C4-2B (cell line): ENCODE measurements around the gene SPIC.

Experiments used
- ZFX ChIP-seq: fragments of 450-650 bp; IDR thresholded peaks from 2 replicates; pipeline ENCODE4 v1.6.1; 2017
- TF ChIP-seq, protein P1 (sequence below): fragments of 450-650 bp; conservative IDR thresholded peaks from 2 replicates; pipeline ENCODE4 v1.5.1; 2017; ENCODE audit warnings: mild to moderate bottlenecking

DNA sequence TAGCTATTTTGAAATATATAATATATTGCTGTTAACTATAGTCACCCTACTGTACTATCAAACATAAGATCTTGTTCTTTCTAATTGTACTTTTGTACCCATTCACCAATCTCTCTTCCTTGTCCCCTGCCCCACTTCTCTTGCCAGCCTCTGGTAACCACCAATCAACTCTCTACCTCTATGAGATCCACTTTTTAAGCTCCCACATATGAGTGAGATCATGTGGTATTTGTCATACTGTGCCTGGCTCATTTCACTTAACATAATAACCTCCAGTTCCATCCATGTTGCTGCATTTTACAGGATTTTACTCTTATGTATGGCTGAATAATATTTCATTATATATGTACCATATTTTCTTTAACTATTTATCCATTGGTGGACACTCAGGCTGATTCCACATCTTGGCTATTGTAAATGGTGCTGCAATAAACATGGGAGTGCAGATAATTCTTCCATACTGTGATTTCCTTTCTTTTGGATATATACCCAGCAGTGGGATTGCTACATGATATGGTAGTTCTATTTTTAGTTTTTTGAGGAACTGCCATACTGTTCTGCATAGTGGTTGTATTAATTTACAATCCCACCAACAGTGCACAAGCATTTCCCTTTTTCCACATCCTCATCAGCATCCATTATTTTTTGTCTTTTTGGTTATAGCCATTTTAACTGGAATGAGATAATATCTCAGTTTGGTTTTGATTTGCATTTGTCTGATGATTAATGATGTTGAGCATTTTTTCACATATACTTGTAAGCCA is 33.5 kb upstream of the SPIC start:
- TF ChIP-seq, protein P1, sequence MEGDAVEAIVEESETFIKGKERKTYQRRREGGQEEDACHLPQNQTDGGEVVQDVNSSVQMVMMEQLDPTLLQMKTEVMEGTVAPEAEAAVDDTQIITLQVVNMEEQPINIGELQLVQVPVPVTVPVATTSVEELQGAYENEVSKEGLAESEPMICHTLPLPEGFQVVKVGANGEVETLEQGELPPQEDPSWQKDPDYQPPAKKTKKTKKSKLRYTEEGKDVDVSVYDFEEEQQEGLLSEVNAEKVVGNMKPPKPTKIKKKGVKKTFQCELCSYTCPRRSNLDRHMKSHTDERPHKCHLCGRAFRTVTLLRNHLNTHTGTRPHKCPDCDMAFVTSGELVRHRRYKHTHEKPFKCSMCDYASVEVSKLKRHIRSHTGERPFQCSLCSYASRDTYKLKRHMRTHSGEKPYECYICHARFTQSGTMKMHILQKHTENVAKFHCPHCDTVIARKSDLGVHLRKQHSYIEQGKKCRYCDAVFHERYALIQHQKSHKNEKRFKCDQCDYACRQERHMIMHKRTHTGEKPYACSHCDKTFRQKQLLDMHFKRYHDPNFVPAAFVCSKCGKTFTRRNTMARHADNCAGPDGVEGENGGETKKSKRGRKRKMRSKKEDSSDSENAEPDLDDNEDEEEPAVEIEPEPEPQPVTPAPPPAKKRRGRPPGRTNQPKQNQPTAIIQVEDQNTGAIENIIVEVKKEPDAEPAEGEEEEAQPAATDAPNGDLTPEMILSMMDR, result no peak
- no peak for TF ChIP-seq ZFX
